Activated CD8-positive, alpha-beta memory T cell treated with anti-CD3 and anti-CD28 coated beads for 1 hour (primary cell): ENCODE data around the gene PNPLA2.

ENCODE experiments used
- DNase-seq, 2 donors: peaks; one replicate each; pipeline ENCODE4 v3.0.0-alpha.2; 2020; ENCODE audit warnings: low read depth in 1 of 2; ENCODE audit errors: extremely low read depth in 1 of 2

The PNPLA2 gene

DNA sequence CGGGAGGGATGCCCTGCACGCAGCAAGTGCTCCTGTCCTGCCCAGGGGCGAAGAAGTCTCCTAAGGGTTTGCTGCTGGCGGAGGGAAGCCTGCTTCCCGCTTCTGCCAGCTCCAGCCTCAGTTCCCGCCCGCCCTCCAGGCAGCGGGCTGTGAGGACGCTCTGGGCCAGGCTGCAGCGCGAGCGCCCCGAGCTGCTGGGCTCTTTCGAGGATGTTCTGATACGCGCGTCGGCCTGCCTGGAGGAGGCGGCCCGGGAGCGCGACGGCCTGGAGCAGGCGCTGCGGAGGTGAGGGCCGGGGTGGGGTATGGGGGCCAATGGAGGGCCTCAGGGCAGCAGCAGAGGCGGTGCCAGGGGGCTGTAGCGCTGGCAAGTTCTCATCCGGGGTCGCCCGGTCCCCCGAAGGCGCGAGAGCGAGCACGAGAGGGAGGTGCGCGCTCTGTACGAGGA lies 11.2 kb downstream of the PNPLA2 start:
- DNase-seq, result no peak

DNA sequence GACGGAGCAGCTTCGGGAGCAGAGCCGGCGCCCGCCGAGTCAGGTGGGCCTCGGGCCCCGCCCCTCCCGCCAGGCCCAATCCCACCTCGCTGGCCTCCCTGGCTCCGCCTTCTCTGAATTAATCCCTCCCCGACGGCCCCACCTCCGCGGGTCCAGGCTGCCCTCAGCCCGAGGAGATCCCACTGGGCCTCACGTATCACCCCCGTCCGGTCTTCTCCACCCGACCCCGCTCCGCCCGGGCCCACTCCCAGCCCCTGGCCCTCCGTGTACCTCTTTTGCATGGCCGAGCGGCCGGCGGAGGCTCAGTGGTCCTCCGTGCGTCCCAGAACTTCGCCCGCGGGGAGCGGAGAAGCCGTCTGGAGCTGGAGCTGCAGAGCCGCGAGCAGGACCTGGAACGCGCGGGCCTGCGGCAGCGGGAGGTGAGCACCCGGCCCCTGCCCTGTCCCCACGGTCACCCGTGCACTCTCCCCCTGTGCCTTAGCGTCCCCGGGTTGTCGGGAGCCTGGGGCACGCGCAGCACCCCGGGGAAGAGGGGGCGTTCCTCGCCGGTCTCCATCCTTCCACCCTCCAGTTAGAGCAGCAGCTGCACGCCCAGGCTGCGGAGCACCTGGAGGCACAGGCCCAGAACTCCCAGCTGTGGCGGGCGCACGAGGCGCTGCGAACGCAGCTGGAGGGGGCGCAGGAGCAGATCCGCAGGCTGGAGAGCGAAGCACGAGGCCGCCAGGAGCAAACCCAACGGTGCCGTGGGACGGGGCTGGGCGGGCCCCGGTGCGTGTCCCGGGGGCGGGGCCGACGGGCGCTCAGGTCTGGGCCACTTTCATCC lies 11.8 kb downstream of the PNPLA2 start:
- peak in 1 of 2 donors; percentile 47 for DNase-seq

DNA sequence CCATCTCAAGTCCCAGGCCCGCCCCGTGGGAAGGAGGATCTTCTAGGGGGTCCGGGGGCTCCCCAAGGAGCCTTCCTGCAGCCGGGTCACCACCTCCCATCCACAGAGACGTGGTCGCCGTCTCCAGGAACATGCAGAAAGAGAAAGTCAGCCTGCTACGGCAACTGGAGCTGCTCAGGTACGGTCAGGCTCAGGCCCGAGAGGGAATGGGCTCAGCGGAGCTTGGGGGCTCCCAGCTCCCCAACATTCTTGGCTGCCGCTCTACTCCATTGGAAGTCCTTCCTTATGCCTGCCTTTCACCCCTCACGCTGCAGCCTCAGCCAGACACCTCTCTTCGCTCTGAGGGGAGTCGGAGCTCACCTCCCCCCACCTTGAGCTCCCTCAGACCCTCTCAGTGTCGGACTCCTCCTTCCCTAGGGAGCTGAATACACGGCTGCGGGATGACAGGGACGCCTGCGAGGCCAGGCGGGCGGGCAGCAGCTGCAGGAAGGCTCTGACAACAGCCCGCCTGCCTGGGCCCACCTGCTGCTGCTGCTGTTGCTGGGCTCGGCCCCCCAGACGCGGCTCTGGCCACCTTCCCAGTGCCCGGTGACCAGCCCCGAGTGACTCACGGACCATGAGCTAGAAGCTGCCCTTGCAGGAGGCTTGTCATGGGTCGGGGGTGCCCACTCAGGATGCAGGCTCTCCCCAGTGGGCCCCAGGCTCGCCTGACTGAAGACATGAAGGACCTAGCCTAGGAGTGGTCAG lies 12.6 kb downstream of the PNPLA2 start:
- DNase-seq, result no peak

DNA sequence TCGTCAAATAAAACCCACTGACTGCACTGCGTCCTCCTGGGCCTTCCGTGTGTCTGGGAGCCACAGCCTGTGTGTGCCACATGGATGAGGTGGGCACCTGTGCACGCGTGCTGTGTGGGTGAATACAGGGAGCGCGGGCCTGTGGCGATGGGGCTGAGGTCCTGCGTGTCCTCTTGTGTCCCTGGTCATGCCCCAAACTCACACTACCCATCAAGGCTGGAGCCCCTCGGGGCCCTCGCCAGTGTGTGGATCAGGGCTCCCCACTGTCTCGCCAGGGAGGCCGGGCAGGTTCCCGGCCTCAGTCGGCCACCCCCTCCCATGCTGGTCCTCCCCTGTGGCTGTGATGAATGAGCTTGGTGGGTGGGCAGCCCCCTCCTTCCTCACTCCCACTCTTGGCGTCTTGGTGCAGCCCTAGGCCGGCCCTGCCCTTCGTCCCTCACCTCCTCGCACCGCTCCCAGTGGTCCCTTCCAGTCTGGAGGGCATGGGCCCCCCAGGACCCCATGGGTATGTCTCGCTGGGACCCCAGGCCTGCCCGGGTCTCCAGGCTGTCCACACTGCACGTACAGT lies 13.3 kb downstream of the PNPLA2 start:
- no peak for DNase-seq

DNA sequence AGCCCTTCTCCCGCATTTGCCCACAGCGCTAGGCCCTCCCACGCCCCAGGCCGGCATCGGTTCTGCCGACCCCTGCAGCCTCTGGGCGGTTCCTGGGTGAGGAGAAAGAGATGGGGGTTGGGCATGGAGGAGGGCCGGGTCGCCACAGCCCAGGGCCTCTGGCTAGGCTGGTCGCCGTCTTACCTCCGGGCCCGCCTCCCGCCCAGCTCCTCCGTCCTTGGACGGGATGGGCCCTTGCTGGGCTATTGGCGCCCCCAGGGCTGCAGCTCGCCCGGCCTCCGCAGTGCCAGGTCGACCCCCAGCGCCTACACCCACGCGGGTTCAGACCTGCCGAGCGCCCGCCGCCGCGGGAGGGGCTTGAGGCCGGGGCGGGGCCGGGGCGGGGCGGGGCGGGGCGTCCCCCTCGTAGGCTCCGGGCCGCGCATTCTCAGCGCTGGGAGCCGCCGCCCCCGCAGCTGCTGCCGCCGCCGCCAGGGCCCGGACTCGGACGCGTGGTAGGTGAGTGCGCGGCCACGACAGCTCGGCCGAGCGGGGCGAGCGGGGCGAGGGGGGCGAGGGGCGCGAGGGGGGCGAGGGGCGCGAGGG lies 13.9 kb downstream of the PNPLA2 start, which contains the start of gene CD151:
CD151 (plus strand) TSS at position 424 of the 585 bp plus-strand sequence. CDS start 3,118 bp downstream, outside the sequence.
- peak in 1 of 2 donors; percentile 50 for DNase-seq

DNA sequence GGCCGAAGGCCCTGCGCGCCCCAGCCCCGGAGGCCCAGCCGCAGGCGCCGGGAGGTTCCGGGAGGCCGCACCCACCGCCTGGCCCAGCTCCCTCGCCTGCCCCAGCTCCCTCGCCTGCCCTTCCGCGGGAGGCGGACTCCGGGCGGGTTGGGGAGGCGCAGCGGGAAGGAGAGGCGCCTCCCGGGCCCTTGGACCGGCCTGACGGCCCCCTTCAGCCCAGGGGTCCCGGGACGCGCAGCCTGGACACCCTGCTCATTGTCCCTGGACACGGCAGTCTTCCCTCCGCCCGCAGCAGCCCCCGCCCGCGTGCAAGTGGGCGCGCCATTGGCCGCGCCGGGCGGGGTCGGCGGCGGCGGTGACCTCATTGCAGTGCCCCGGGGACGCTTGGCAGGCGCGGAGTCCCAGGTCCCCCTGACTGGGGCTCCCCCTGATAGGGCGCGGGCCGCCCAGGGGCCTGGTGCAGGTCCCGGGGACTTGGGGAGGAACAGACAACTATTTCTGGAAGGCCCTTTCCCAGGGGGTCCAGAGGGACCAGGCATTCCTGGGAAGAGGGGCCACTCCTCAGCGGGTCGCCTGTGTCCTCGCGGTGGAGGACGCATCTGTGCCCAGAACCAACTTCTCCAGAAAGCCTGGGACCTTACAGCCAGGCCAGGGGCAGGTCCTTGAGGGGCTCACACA lies 14.5 kb downstream of the PNPLA2 start:
- no peak for DNase-seq

DNA sequence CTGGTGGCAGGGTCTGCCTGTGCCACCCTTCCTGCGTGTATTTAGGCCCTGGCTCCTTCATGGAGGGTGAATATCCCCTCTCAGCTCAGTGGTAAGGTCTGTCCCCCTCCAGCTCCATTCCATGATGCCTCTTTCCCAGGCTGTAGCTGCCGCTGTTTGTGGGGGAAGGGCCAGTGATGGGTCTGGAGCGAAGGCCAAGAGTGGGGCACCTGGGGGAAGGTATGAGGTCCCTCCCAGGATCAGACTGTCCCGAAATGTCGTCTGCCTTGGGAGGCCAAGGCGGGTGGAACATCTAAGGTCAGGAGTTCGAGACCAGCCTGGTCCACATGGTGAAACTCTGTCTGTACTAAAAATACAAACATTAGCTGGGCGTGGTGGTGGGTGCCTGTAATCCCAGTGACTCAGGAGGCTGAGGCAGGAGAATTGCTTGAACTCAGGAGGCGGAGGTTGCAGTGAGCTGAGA lies 15.2 kb downstream of the PNPLA2 start:
- no peak for DNase-seq

DNA sequence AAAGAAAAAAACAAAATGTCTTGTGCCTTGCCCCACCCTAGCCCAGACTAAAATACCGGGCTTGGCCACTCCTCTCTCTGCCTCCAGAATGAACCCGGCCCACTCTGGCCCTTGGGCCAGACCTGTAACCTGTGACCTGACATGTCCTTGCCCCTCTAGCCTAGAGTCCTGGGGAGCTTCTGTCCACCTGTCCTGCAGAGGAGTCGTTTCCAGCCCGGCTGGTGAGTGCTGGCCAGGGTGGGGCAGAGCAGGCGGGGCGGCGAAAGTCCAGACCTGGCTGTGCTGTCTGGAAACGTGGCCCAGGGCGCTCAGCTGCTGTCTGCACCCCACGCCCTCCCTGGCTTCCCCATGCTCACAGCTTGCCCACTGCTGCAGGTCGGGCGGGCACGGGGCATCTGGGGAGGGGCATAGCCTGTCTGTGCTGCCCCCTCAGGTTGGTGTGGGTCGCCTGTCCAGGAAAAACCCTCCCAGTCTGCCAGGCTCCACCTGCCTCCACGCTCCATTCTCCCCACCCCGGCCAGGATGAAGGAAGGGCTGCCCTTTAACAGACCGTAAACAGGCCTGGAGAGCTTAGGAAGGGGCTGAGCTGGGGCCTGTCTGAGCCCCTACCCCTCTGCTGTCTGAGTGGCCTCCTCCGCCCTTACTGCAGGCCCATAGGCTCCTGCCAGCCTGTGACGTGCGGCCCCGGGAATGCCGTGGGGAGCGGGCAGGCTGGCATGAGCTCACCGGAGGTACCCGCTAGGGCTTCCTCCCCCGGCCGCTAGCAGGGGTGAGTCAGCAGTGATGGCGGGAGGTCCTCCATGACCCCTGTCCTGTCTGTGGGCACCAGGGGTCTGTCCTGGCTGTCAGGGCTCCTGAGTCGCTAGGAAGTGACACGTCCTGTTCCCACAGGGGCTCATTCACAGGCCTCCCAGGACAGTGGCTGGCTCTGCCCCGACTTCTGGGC lies 15.9 kb downstream of the PNPLA2 start:
- no peak for DNase-seq

DNA sequence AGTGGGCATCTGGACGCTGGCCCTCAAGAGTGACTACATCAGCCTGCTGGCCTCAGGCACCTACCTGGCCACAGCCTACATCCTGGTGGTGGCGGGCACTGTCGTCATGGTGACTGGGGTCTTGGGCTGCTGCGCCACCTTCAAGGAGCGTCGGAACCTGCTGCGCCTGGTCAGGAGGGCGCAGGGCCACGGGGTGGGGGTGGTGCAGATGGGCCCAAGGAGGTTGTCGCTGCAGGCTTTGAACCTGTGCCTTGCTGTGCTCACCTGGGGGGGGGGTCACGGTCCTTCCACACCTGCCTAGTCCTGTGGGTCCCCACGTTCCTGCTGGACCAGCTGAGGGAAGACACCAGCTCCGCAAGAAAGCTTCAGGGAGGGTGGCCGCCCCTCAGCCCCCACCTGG lies 17.6 kb downstream of the PNPLA2 start:
- no peak for DNase-seq

DNA sequence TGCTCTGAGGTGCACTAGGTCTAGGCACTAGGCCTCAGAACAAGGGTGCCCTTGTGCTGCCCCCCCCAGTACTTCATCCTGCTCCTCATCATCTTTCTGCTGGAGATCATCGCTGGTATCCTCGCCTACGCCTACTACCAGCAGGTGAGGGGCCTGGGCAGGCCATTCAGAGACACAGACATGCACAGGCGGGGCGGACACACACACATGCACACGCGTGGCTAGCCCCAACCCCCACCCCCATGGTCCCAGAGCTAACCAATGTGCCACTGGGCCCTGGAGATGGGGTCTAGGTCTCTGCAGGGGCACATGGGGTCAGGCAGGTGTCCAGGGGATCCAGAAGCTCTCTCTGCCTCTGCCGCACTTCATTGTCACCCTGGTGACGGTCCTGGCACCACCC lies 18.0 kb downstream of the PNPLA2 start:
- no peak for DNase-seq

DNA sequence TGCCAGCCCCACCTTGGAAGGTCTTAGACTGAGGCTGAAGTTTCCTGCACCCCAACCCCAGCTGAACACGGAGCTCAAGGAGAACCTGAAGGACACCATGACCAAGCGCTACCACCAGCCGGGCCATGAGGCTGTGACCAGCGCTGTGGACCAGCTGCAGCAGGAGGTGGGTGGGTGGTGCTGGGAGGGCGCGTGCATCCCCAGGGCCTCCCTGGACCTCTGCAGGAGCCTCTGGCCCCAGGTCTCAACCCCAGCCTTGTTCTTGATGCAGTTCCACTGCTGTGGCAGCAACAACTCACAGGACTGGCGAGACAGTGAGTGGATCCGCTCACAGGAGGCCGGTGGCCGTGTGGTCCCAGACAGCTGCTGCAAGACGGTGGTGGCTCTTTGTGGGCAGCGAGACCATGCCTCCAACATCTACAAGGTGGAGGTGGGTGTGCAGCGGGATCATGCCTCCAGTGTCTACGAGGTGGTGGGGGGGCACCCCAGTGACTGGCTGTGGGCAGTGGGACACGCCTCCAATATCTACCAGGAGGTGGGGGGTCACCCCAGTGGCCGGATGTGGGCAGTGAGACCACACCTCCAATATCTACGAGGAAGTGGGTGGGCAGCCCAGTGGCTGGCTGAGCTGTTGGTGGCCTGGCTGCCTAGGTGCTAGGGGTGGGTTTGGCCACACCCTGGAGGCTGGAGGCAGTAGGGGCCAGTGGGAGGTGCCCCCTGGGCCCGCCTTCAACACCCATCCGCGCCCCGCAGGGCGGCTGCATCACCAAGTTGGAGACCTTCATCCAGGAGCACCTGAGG lies 18.7 kb downstream of the PNPLA2 start:
- DNase-seq, result no peak

DNA sequence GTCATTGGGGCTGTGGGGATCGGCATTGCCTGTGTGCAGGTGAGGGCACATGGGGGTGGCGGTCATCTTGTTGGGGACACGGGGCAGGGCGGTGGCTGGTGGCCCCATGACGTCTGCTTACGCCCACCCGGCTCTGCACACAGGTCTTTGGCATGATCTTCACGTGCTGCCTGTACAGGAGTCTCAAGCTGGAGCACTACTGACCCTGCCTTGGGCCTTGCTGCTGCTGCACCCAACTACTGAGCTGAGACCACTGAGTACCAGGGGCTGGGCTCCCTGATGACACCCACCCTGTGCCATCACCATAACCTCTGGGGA lies 19.2 kb downstream of the PNPLA2 start:
- DNase-seq, result no peak

DNA sequence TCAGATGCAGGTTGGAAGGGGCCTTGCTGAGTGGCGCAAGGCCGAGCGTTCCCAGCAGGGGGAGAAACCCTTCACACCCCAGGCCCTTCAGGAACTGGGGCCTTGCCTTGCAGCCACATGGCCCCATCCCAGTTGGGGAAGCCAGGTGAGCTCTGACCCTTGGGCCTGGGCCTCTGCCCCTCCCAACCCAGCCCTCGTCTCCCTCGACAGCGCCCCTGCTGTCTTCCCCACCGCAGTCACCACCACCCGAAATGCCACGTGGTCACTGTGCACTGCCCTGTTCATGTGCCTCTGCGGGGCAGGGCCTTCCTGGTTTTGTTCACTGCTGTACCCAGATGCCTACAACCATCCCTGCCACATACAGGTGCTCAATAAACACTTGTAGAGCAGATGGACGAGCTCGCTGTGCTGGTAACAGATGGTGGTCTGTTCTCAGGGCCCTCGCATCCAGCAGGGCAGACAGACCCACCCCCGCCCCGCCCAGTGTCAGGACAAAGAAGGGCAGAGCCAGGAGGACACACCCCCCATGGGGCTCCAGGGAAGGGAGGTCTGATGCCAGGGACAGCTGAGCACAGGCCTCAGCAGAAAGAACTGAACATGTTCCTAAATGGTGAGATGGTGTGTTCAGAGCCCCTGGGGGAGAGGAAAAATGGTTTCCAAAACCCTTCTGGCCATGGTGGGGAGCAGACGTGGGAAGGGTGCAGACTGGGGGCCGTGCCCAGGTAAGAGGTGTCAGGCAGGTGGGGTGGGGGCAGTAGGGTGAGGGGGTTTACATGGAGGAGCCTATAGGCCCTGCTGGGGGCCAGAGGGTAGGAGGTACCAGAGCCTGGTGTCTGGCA lies 19.9 kb downstream of the PNPLA2 start:
- DNase-seq, result no peak

DNA sequence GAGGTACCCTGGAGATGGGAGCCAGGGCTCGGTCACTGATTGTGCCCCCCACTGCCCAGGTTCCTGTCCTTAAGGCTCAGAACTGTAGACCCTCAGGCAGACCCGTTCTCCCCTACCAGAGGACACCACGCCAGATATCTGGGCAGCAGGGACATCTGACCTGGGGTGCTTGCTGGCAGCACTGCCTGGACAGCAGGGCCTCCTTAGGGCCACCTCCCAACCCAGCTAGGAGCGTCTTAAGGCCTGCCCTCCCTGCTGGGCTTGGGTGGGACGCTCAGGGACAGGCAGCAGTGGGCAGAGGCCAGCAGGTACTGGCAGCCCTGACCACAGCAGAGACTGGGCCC lies 20.5 kb downstream of the PNPLA2 start:
- DNase-seq, result no peak

DNA sequence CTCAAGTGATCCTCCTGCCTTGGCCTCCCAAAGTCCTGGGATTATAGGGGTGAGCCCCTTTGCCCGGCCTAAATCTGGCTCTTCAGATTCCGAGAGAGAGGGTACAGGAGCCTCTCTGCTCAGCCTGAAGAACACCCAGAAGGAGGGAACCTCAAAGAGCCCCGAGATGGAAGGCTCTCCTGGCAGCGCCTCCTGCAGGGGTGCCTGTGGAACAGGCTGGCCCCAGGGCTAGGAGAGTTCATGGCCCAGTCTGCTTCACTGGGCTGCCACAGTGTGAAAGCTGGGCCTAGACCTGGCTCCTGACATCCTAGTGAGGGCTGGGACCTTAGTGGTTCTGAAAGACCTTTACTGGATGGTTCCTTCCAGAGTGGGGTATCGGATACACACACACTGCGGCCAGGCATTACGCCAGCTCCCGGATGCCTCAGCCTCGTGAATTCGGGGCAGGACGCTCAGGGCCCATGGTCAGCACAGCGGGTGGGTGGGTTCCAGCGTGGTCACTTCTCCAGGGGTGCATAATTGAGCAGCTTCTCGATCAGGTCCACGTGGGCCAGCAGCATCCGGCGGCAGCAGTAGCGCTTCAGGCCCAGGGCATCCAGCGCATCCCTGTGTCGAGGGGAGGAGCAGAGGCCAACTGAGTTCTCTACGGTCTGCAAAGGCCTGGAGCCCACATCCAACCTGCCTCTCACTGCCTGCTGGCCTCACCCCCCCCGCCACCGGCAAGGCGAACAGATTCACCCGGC lies 21.3 kb downstream of the PNPLA2 start:
- DNase-seq, result no peak

DNA sequence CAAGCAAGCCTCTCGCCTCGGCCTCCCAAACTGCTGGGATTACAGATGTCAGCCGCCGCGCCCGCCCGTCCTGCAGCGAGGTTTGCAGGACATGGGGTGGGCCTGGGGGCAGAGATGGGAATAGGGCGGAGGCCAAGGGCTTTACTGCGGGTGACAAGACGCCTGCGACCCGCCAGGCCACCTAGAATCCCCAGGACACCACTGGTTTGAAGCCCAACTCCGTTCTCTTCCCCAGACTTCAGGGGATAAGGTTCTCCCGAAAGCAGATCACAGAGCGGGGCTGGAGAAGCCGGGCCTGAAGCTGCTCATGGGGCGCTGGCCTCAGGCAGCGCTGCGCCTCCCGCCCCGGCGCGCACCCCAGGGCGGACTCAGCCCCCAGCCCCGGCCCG lies 23.3 kb downstream of the PNPLA2 start:
- no peak for DNase-seq

DNA sequence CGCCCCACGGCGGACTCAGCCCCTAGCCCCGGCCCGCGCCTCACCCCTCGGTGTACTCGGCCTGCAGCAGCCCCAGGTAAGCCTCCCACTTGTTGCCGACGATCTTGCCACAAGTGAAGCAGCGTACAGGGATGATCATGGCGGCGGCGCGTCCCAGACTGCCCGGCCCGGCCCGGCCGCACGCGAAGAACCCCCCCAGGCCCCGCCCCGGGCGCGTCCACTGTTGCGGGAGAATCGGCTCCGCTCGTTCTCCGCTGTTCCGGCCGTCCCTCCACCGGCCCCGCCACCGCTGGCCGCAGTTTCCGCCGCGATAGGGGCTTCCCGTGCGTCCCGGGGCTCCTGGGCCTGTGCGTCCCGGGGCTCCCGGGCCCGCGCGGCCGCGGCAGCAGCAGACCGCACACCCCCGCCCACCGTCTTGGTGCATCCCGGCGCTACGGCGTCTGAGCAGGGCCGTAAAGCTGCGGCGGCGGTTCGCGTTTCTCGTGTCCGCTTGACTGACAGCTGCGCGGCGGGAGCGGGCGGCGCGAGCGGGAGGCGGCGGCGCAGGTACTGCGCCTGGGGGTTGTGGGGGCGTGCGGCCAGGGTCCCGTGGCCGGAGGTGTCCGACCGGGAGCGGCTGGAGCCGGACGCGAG lies 23.8 kb downstream of the PNPLA2 start, which contains the start of the genes POLR2L and TSPAN4:
POLR2L (minus strand) TSS at position 160 of the 633 bp plus-strand sequence; CDS start at position 139, 21 bp downstream.
TSPAN4 (plus strand) TSS at position 483 of the 633 bp plus-strand sequence. CDS start 7,453 bp downstream, outside the sequence.
- DNase-seq, result peak; percentile 61 to 84
